ENCODE results near the gene METTL18. TPM values are rescaled to one million over a fixed set of nuclear protein-coding genes. Genes with fewer than 3 reads are reported as not detected.
A peak's percentile ranks its signal among the peaks of the same experiment; 100 is the strongest.

METTL18 gene
- polyA plus RNA-seq, 1 donor from 2014 or later = 7.0 TPM

- H3K9ac ChIP-seq (ENCODE audit: low read length) = no peak overlapping the region
- no peaks in the 10 kb centered on the region for H3K79me2 ChIP-seq (replicated peaks; ENCODE audit: insufficient read depth, low read length)
- H3K9me2 ChIP-seq (ENCODE audit: insufficient read depth, low read length) = no peaks in the 10 kb centered on the region
- no peaks in the 10 kb centered on the region for H4K20me1 ChIP-seq (ENCODE audit: insufficient read depth)
- no peaks in the 10 kb centered on the region for H3K9me3 ChIP-seq (ENCODE audit: low read length)
- no peak overlapping the region for H2AFZ ChIP-seq (ENCODE audit: low read depth, low read length)
- H3K27me3 ChIP-seq (ENCODE audit: insufficient read depth, low read depth, low read length) = no peaks in the 10 kb centered on the region
- peaks cover 5% of the 10 kb centered on the region for H3K36me3 ChIP-seq (ENCODE audit: insufficient read depth, low read length)
- H3K27ac ChIP-seq (ENCODE audit: low read length) = no peak overlapping the region
- H3K4me3 ChIP-seq (ENCODE audit: low read length) = no peak overlapping the region
- no peaks in the 10 kb centered on the region for H3F3A ChIP-seq (ENCODE audit: insufficient read depth, low read length, poor library complexity, severe bottlenecking)
- H3K4me2 ChIP-seq (ENCODE audit: low read length) = no peak overlapping the region
- TF ChIP-seq CTCF (IDR thresholded peaks at IDR 0.05; ENCODE audit: poor library complexity, severe bottlenecking) (peak; percentile 68), MXI1 (conservative IDR thresholded peaks at IDR 0.05; ENCODE audit: poor library complexity, severe bottlenecking) (no peak), POLR2AphosphoS5 (IDR thresholded peaks at IDR 0.05) (no peak), SMC3 (conservative IDR thresholded peaks at IDR 0.05; ENCODE audit: poor library complexity) (peak; percentile 78), EP300 (conservative IDR thresholded peaks at IDR 0.05; ENCODE audit: poor library complexity, severe bottlenecking) (no peak), REST (IDR thresholded peaks at IDR 0.05; ENCODE audit: borderline replicate concordance) (no peak), RAD21 (conservative IDR thresholded peaks at IDR 0.05) (peak; percentile 66)
Measured at GRCh38 chr1:169809370-169810095, 14.8 kb upstream of the METTL18 start.

GRCh38 chr1:169804941-169805340, 10.2 kb upstream of the METTL18 start:
- no peak for TF ChIP-seq RAD21 (conservative IDR thresholded peaks at IDR 0.05)
- no peak for TF ChIP-seq MXI1 (conservative IDR thresholded peaks at IDR 0.05; ENCODE audit: poor library complexity, severe bottlenecking)
- no peak for TF ChIP-seq REST (IDR thresholded peaks at IDR 0.05; ENCODE audit: borderline replicate concordance)
- TF ChIP-seq SMC3 (conservative IDR thresholded peaks at IDR 0.05; ENCODE audit: poor library complexity) = no peak
- TF ChIP-seq POLR2AphosphoS5 (IDR thresholded peaks at IDR 0.05) = no peak
- no peak for TF ChIP-seq EZH2 (IDR thresholded peaks at IDR 0.05; ENCODE audit: borderline replicate concordance, insufficient read depth, low read length, poor library complexity, severe bottlenecking)
- no peak for TF ChIP-seq EP300 (conservative IDR thresholded peaks at IDR 0.05; ENCODE audit: poor library complexity, severe bottlenecking)
- no peak for TF ChIP-seq CTCF (IDR thresholded peaks at IDR 0.05; ENCODE audit: poor library complexity, severe bottlenecking)
- TF ChIP-seq TAF1 (IDR thresholded peaks at IDR 0.05; ENCODE audit: low read depth) = no peak
- H3K4me2 ChIP-seq (ENCODE audit: low read length) = no peak overlapping the region
- H4K20me1 ChIP-seq (ENCODE audit: insufficient read depth) = no peaks in the 10 kb centered on the region
- no peaks in the 10 kb centered on the region for H3K9me3 ChIP-seq (ENCODE audit: low read length)
- no peaks in the 10 kb centered on the region for H3K79me2 ChIP-seq (replicated peaks; ENCODE audit: insufficient read depth, low read length)
- H2AFZ ChIP-seq (ENCODE audit: low read depth, low read length) = no peak overlapping the region
- no peak overlapping the region for H3K4me3 ChIP-seq (ENCODE audit: low read length)
- H3K27me3 ChIP-seq (ENCODE audit: insufficient read depth, low read depth, low read length) = no peaks in the 10 kb centered on the region
- no peak overlapping the region for H3K27ac ChIP-seq (ENCODE audit: low read length)
- peaks cover 5% of the 10 kb centered on the region for H3K36me3 ChIP-seq (ENCODE audit: insufficient read depth, low read length)
- H3K9ac ChIP-seq (ENCODE audit: low read length) = no peak overlapping the region
- H3K9me2 ChIP-seq (ENCODE audit: insufficient read depth, low read length) = no peaks in the 10 kb centered on the region
- no peaks in the 10 kb centered on the region for H3F3A ChIP-seq (ENCODE audit: insufficient read depth, low read length, poor library complexity, severe bottlenecking)
